ENCODE data around the gene CCDC180. TPM values are rescaled to one million over a fixed set of nuclear protein-coding genes. Genes with fewer than 3 reads are reported as not detected.

CCDC180 gene
- polyA plus RNA-seq, 1 experiment: 0.55 TPM

DNA sequence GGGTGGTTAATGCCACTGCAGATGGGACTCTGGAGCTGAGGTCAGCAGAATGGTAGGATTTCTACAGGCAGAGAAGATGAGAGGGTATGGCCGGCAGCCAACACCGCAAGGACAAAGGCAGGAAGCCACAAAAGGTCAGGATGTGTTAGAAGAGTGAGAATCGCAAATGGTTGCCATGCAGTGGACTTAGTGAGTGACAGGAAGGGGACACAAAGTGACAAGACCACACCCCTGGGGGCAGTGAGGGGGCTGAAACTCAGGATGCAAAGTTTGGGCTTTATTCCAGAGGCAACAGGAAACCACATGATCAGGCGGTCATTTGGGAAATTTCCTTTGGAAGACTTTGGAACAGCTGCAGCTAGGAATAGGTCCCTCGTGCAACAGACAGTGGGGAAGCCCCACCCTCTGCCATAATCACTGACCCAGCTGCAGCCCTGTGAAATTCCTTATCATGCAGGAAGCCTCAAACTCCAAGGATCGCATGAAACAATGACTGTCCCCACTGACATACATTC is 14.2 kb upstream of the CCDC180 start:
- CTCF ChIA-PET: interaction anchor here (0.8 to 1.9 kb wide), 2 partner anchors 10 to 19 kb away, joined by 3 to 4 read pairs; no protein-coding TSS in a partner anchor
- H3K36me3 ChIP-seq (ENCODE audit: control insufficient read depth, insufficient read depth, low read length): peaks cover 3% of the 10 kb centered on the region
- no peak for DNase-seq (ENCODE audit: low read depth)
- no peak overlapping the region for H3K4me3 ChIP-seq (ENCODE audit: low read depth, low read length)
- TF ChIP-seq, protein P1, sequence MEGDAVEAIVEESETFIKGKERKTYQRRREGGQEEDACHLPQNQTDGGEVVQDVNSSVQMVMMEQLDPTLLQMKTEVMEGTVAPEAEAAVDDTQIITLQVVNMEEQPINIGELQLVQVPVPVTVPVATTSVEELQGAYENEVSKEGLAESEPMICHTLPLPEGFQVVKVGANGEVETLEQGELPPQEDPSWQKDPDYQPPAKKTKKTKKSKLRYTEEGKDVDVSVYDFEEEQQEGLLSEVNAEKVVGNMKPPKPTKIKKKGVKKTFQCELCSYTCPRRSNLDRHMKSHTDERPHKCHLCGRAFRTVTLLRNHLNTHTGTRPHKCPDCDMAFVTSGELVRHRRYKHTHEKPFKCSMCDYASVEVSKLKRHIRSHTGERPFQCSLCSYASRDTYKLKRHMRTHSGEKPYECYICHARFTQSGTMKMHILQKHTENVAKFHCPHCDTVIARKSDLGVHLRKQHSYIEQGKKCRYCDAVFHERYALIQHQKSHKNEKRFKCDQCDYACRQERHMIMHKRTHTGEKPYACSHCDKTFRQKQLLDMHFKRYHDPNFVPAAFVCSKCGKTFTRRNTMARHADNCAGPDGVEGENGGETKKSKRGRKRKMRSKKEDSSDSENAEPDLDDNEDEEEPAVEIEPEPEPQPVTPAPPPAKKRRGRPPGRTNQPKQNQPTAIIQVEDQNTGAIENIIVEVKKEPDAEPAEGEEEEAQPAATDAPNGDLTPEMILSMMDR (IDR thresholded peaks at IDR 0.05; ENCODE audit: insufficient read depth, low read depth, low read length): no peak
- H3K27me3 ChIP-seq (ENCODE audit: control insufficient read depth, insufficient read depth, low read length): no peaks in the 10 kb centered on the region; the same call in 1 of the 2 replicates
- POLR2A ChIA-PET: no interaction called here

DNA sequence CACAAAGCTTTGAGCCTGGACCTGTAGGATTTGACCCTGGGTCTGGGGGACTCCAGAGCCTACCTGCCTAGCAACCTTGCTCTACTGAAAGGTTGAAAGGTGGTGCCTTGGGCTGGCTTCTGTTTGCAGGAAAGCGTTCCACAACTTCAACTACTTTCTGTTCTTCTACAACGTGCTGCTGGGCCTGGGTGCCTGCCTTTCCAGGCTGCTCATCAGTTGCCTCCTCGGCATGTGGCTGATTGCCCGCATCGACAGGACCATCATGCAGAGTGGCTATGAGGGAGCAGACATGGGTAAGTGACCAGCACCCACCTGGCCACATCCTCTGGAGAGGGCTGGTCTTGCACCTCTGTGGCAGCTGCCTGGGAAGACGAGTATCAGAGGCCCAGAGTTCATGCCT is 13.6 kb upstream of the CCDC180 start:
- TF ChIP-seq, protein P1 (IDR thresholded peaks at IDR 0.05; ENCODE audit: insufficient read depth, low read depth, low read length): no peak
- no peak for DNase-seq (ENCODE audit: low read depth)
- POLR2A ChIA-PET: no interaction called here

DNA sequence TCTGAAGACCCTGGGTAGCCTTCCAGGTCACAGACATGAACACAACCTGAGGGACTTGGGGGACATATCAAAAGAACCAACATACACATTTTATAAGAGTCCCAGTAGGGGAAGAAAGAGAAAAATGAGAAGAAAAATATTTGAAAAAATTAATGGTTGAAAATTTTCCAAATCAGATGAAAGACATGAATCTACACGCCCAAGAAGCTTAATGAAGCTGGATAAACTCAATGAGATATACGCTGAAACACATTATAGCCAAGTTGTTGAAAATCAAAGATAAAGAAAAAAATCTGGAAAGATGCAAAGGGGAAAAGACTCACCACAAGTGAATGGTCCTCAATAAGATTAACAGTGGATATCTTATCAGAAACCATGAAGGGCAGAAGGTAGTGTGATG is 9.6 kb upstream of the CCDC180 start:
- H3K36me3 ChIP-seq (ENCODE audit: control insufficient read depth, insufficient read depth, low read length): no peaks in the 10 kb centered on the region
- no peak overlapping the region for H3K4me3 ChIP-seq (ENCODE audit: low read depth, low read length)
- H3K27me3 ChIP-seq (ENCODE audit: control insufficient read depth, insufficient read depth, low read length): no peaks in the 10 kb centered on the region
- CTCF ChIA-PET: no interaction called here
- POLR2A ChIA-PET: no interaction called here
- DNase-seq (ENCODE audit: low read depth): no peak
- TF ChIP-seq, protein P1 (IDR thresholded peaks at IDR 0.05; ENCODE audit: insufficient read depth, low read depth, low read length): no peak

More for the DNA sequence above, 13.6 kb upstream of the CCDC180 start:
- CTCF ChIA-PET: interaction anchor here (0.8 to 1.9 kb wide), 2 partner anchors 10 to 19 kb away, joined by 3 to 4 read pairs; no protein-coding TSS in a partner anchor
- peaks cover 2% of the 10 kb centered on the region for H3K36me3 ChIP-seq (ENCODE audit: control insufficient read depth, insufficient read depth, low read length)
- no peaks in the 10 kb centered on the region; the same call in 1 of the 2 replicates for H3K27me3 ChIP-seq (ENCODE audit: control insufficient read depth, insufficient read depth, low read length)
- H3K4me3 ChIP-seq (ENCODE audit: low read depth, low read length): no peak overlapping the region

DNA sequence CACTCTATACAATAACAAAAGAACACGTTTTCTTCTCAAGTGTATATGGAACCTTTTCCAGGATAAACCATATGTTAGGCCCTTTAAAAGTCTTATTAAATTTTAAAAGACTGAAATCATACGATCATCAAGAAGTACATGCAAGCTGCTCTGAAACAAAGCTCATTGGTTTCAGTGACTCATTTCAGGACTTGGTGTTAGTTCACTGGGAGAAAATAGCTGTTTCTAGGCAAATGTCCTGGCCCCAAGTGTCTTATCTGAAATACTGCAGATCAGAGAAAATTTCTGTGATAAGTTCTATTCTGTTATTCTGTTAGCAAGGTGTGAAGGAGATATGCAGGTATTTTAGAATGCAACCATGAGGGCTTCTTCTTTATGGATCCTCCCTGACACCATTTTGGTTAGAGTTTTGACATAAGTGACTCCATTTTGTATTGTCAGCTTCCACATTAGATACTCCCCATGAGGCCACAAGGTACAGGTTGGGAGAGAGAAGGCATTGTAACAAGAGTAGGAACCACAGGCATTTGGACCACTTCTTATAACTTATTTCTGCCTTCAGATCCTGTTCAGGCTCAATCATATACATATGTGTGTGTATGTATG is 7.5 kb upstream of the CCDC180 start:
- H3K4me3 ChIP-seq (ENCODE audit: low read depth, low read length): no peak overlapping the region

DNA sequence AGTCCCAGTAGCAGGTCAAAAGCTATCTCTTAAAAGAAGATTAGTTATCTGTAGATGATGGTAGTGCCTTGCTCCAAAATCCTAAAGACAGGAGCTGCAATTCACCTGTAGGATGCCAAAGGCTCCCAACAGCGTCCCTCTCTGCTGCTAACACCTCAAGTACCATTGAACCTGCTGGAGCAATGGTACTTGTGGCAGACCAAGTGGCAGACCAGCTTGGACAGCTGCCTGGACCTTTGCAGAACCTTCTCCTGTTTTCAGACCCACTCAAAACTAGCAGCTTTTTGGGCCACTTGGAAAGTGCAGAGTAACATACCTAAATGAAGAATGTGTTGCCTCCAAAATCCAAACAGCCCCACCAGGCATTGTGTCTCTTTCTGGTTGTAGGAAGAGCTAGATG is 6.9 kb upstream of the CCDC180 start:
- TF ChIP-seq, protein P1 (IDR thresholded peaks at IDR 0.05; ENCODE audit: insufficient read depth, low read depth, low read length): no peak
- no peak overlapping the region for H3K4me3 ChIP-seq (ENCODE audit: low read depth, low read length)
- POLR2A ChIA-PET: no interaction called here
- DNase-seq (ENCODE audit: low read depth): no peak
- CTCF ChIA-PET: no interaction called here
- no peaks in the 10 kb centered on the region for H3K27me3 ChIP-seq (ENCODE audit: control insufficient read depth, insufficient read depth, low read length)
- H3K36me3 ChIP-seq (ENCODE audit: control insufficient read depth, insufficient read depth, low read length): no peaks in the 10 kb centered on the region

More for the DNA sequence above, 7.5 kb upstream of the CCDC180 start:
- DNase-seq (ENCODE audit: low read depth): no peak
- POLR2A ChIA-PET: no interaction called here
- CTCF ChIA-PET: no interaction called here
- TF ChIP-seq, protein P1 (IDR thresholded peaks at IDR 0.05; ENCODE audit: insufficient read depth, low read depth, low read length): no peak
- Histone ChIP-seq H3K36me3 (ENCODE audit: control insufficient read depth, insufficient read depth, low read length) (no peaks in the 10 kb centered on the region), H3K27me3 (ENCODE audit: control insufficient read depth, insufficient read depth, low read length) (no peaks in the 10 kb centered on the region)

Data from BJ (cell line).